ENCODE measurements around the gene RETREG3. TPM values are rescaled to one million over a fixed set of nuclear protein-coding genes. Genes with fewer than 3 reads are reported as not detected.

The RETREG3 gene
- total RNA-seq, 1 experiment from 2014 or later, result 38.5 TPM

GRCh38 chr17:42642336-42642735, 33.2 kb upstream of the RETREG3 start (continued):
- TF ChIP-seq ATF3 (IDR thresholded peaks at IDR 0.05), result no peak
- TF ChIP-seq ZNF274 (IDR thresholded peaks at IDR 0.05; ENCODE audit: low read depth, low read length), result no peak
- TF ChIP-seq EGR1 (IDR thresholded peaks at IDR 0.05; ENCODE audit: low read depth), result no peak
- TF ChIP-seq SRF (IDR thresholded peaks at IDR 0.05; ENCODE audit: low read depth), result no peak
- no peak for TF ChIP-seq ELF1 (IDR thresholded peaks at IDR 0.05; ENCODE audit: borderline replicate concordance, low read depth)

GRCh38 chr17:42640121-42640520, 30.9 kb upstream of the RETREG3 start:
- Histone ChIP-seq H3K27me3 (ENCODE audit: insufficient read depth, low read length) (no peaks in the 10 kb centered on the region), H3K9me2 (ENCODE audit: insufficient read depth) (no peaks in the 10 kb centered on the region), H3K27ac (ENCODE audit: low read depth, low read length) (no peak overlapping the region), H3K4me1 (ENCODE audit: control insufficient read depth in 1 of 2, insufficient read depth in 2 of 2, low read length in 2 of 2) (no peaks in the 10 kb centered on the region), H3K9ac (ENCODE audit: low read length) (no peak overlapping the region), H3K9me3 (ENCODE audit: control insufficient read depth in 1 of 2, insufficient read depth in 1 of 2, low read depth in 1 of 2, low read length in 2 of 2) (no peaks in the 10 kb centered on the region), H3K4me3 (replicated peaks in 1 of 2; ENCODE audit: low read depth in 1 of 2, low read length in 2 of 2) (no peak overlapping the region), H3K79me2 (ENCODE audit: insufficient read depth, low read length) (no peaks in the 10 kb centered on the region), H4K20me1 (ENCODE audit: insufficient read depth) (no peaks in the 10 kb centered on the region), H2AFZ (ENCODE audit: low read depth, low read length, poor library complexity, severe bottlenecking) (no peak overlapping the region), H3K4me2 (ENCODE audit: low read length) (no peak overlapping the region), H3K36me3 (ENCODE audit: control insufficient read depth in 1 of 2, insufficient read depth in 2 of 2, low read length in 2 of 2) (no peaks in the 10 kb centered on the region)
- ATAC-seq, result no peak
- intact Hi-C loops (cut with micrococcal nuclease), result no loop called here
- RAD21 ChIA-PET (ENCODE audit: low non-redundant PET in 1 of 2, low total read pairs in 2 of 2, uncharacterized antibody in 2 of 2, unreplicated experiment in 2 of 2), result no interaction called here
- no peak for TF ChIP-seq EZH2 (IDR thresholded peaks at IDR 0.05)
- TF ChIP-seq TCF7L2 (IDR thresholded peaks at IDR 0.05; ENCODE audit: borderline replicate concordance, extremely low read depth, insufficient read depth, insufficient read length), result no peak
- TF ChIP-seq REST (IDR thresholded peaks at IDR 0.05; ENCODE audit: low read depth), result no peak
- no peak for TF ChIP-seq RAD21 (IDR thresholded peaks at IDR 0.05; ENCODE audit: low read depth)
- TF ChIP-seq SIN3A (IDR thresholded peaks at IDR 0.05; ENCODE audit: low read depth), result no peak
- no peak for TF ChIP-seq POLR2AphosphoS5 (IDR thresholded peaks at IDR 0.05; ENCODE audit: low read depth, low read length)
- no peak for TF ChIP-seq CBX3 (IDR thresholded peaks at IDR 0.05; ENCODE audit: low read depth)
- TF ChIP-seq MAX (IDR thresholded peaks at IDR 0.05), result no peak
- TF ChIP-seq EZH2phosphoT487 (IDR thresholded peaks at IDR 0.05; ENCODE audit: borderline replicate concordance), result no peak
- no peak for DNase-seq (ENCODE audit: low read depth, low spot score)
- CTCF ChIA-PET, result no interaction called here
- POLR2A ChIA-PET, result interaction anchor here (0.8 kb wide), 1 partner anchor 11 kb away, joined by 3 read pairs; no protein-coding TSS in a partner anchor
- BruUV-seq (replicated peaks), result no TSS peak
